Loucy (cell line): ENCODE data around the gene PKD2L2.

Experiments used
- CTCF ChIP-seq: fragments of 200-600 bp; sonication (generic); conservative IDR thresholded peaks from 2 replicates; pipeline ENCODE4 v1.5.1; 2014; ENCODE audit warnings: mild to moderate bottlenecking, antibody characterized with exemption, low read length
- EZH2phosphoT487 ChIP-seq: fragments of 200-600 bp; IDR thresholded peaks from 2 replicates; pipeline ENCODE4 v1.6.1; 2018; ENCODE audit warnings: antibody characterized with exemption, mild to moderate bottlenecking, moderate library complexity, borderline replicate concordance

DNA sequence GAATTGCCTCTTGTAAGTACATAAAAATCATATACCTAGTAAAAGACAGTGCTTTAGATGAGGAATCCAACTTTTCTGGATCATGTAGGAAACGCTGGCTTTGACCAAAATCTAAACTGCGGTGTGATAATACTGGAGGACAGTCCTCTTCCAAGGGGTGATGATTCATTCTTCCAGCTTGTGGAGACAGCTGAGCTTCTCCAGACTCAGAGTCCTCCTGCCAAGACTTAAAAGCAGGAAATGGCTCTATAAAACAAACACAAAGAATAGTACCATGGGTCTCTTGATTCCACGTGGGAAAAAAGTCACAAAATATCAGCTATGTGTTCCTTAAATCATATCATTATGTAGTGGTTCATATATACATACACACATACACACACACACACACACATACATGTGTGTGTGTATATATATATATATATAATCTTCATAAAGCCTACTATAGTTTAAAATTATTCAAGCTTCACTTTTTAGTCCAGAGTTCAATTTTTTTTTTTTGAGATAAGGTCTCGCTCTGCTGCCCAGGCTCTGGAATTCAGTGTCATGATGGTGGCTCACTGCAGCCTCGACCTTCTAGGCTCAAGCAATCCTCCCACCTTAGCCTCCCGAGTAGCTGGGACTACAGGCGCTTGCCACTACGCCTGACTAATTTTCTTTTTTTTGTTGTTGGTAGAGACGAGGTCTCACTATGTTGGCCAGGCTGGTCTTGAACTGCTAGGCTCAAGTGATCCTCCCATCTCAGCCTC, 65.0 kb downstream of the PKD2L2 start:
- TF ChIP-seq CTCF = no peak
- TF ChIP-seq EZH2phosphoT487 = no peak
